OCI-M2 (cell line): ENCODE data around the gene DNMBP.
A peak's percentile ranks its signal among the peaks of the same experiment; 100 is the strongest.
"Not testable (repeated sequence)": the region's sequence is repeated elsewhere in the genome, so short reads cannot be mapped to it uniquely, and the experiment has no call there.

Experiments
- DNase-seq: peaks from one replicate; lab custom pipeline; 2025; ENCODE audit not compliant: unreplicated experiment; lab: John Stamatoyannopoulos, UW

Gene DNMBP

DNA sequence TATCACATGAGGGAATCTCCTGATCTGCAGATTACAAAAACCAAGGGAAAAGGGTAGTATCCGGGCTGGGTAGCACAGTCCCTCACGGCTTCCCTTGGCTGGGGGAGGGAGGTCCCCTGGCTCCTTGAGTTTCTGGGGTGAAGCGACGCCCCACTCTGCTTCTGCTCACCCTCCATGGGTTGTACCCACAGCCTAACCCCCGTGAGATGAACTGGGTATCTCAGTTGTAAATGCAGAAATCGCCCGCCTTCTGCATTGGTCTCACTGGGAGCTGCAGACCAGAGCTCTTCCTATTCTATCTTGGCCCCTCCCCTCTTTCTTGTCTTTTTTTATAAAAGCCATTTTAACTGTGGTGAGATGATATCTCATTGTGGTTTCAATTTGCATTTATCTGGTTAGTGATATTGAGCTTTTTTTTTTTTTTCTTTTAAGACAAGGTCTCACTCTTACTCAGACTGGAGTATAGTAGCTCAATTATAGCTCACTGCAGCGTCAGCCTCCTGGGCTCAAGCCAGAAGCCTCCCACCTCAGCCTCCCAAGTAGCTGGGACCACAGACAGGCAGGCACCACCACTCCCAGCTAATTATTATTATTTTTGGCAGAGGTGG is 139.5 kb downstream of the DNMBP start:
- no peak for DNase-seq

DNA sequence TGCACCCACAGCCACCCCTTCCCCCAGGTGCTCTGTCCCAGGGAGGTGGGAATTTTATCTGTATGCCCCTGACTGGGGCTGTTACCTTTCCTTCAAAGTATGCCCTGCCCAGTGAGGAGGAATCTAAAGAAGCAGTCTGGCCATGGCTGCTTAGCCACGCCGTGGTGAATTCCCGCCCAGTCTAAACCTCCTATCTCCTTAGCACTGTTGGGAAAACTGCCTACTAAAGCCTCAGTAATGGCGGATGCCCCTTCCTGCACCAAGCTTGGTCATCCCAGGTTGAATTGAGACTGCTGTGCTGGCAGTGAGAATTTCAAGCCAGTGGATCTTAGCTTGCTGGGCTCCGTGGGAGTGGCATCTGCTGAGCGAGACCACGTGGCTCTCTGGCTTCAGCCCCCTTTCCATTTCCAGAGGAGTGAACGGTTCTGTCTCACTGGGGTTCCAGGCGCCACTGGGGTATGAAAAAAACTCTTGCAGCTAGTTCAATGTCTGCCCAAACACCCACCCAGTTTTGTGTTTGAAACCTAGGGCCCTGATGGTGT is 140.1 kb downstream of the DNMBP start:
- no peak for DNase-seq

DNA sequence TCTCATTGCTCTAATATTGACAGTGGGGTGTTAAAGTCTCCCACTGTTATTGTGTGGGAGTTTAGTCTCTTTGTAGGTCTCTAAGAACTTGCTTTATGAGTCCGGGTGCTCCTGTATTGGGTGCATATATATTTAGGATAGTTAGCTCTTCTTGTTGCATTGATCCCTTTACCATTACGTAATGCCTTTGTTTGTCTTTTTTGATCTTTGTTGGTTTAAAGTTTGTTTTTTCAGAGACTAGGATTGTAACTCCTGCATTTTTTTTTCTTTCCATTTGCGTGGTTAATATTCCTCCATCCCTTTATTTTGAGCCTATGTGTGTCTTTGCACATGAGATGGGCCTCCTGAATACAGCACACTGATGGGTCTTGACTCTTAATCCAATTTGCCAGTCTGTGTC is 142.5 kb downstream of the DNMBP start:
- not testable (repeated sequence) for DNase-seq

DNA sequence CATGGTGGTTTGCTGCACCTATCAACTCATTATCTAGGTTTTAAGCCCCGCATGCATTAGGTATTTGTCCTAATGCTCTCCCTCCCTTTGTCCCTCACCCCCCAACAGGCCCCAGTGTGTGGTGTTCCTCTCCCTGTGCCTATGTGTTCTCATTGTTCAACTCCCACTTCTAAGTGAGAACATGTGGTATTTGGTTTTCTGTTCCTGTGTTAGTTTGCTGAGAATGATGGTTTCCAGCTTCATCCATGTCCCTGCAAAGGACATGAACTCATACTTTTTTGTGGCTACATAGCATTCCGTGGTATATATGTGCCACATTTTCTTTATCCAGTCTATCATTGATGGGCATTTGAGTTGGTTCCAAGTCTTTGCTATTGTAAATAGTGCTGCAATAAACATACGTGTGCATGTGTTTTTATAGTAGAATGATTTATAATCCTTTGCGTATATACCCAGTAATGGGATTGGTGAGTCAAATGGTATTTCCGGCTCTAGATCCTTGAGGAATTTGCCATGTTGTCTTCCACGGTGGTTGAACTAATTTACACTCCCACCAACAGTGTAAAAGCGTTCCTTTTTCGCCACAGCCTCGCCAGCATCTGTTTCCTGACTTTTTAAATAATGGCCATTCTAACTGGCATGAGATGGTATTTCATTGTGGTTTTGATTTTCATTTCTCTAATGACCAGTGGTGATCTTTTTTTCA is 146.1 kb downstream of the DNMBP start:
- DNase-seq: not testable (repeated sequence)

DNA sequence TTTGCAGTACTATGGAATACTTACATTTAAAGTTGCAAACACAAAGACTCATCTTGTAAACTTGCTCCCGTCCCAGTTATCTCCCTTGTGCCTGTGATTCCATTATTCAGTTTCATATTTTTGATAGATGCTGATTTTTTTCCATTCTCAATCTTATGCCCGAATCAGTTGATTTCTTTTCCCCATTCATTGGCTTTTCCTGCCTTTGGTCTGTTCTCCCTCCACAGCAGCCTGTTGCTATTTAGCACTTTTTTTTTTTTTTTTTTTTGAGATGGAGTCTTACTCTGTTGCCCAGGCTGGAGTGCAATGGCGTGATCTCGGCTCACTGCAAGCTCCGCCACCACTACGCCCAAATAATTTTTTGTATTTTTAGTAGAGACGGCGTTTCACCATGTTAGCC is 149.3 kb downstream of the DNMBP start:
- no peak for DNase-seq

DNA sequence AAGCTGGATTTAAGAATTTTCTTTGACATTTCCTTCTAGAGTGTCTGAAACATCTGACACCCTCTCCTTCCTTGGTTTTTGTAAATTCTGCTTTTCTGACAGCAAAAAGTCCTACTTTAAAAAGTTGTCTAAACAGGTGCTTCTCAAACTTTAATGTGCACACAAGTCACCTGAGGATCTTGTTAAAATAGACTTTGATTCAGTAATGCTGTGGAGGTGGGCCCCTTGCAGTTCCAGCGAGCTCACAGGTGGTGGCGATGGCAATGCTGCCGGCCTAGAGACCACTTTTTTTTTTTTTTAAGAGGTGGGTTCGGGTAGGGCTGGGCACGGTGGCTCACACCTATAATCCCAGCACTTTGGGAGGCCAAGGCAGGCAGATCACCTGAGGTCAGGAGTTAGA is 150.2 kb downstream of the DNMBP start:
- DNase-seq: no peak

DNA sequence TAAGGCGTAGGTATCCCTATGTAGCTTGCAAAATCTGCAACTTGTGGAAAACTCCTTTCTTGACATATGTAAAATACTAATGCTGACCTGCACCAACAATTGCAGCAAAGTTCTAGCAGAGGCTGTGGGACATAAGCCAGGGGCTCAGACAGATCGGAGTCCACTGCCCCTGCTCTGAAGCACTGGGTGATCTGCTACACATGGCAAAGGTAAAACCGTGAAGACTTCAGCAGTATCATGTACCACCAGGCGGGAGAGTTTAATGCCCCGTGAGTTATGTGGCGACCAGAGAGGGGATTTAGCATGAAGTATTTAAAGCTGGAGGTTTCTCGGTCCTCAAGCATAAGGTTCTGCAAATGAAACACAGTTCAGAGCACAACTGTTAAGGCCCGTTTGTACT is 150.9 kb downstream of the DNMBP start:
- no peak for DNase-seq

DNA sequence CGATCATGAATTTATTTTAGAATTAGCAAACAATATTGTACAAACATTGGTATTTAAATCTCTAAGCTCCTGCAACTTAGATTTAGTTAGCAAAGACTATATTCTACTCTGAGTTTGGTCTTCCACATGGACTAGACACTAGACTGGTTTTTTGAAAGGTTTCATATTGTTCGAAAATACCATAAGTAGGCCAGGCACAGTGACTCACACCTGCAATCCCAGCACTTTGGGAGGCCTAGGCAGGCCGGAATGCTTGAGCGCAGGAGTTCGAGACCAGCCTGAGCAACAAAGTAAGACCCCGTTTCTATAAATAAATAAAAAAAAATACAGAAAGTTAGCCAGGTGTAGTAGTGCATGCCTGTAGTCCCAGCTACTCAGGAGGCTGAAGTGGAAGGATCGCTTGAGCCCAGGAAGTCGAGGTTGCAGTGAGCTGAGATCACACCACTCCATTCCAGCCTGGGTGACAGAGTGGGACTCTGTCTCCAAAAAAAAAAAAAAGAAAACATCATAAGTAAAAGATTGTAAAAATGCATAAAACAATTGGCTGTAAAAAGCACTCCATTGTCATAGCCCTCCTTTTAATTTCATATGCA is 154.2 kb downstream of the DNMBP start:
- DNase-seq: no peak

DNA sequence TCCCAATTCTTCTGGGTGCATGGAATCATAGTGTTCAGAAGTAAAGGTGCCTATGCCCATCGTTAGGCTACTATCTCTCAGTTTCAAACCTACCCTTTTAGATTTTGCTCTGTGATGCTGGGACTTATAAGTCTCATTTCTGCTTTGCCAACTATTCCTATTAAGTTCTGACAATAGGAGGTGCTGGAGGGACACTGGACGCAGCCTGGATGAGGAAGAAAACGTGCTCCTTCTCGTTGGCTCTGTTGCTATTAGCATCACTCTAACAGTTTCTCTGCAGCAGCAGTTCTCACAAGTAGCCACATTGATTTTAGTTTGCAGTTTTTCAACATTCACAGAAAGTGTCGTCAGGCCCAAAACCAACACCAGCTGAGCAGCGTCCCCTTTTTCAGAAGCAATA is 154.9 kb downstream of the DNMBP start:
- no peak for DNase-seq

DNA sequence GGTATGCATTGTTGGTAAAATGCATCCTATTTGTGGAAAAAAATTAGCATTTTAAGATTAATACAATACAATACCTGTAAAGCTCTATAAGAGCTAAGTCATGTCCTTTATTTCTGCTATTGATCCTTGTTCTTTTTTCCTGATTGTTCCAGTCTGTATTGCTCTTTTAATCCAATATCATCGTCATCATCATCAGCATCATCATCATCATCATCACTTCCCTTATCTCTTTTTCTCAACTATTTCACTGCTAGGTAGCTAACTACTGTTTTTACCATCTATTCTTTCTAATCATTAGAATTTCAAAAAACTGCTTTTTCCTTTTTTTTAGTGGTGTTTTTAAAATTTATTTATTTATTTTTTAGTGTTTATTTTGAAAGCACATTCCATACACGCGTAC is 156.1 kb downstream of the DNMBP start:
- no peak for DNase-seq

DNA sequence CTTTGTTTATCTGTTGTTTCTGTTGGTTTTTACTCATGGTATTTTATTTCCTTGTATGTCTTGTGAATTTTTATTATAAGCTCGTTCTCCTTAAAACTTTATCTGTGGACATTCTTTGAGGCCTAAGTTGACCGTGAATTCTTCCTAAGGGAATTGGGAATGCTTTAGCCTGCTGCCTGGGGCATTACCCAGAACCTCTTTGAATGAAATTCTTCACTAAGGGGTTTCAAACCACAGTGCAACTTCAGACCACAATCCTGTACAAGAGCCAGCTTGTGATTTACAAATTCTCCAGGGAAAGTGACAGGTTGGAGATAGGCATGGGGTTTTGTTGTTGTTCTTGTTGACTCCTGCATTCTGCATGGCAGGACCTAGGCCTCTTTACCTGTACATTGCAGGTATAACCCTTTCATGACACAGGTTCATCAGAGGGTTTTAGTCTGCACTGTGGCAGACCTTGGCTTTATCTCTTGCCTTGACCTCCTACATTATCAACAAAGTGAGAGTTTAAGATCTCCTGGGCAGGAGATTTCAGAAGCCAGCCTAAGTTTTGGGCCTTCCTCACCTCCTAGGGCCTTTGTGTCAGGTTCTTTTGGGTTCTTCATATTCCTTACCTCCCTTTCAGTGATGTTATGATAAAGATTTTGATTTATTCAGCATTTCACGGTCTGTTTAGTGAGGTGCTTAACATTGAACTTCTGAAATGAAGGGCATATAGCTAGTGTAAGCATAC is 157.1 kb downstream of the DNMBP start:
- DNase-seq: no peak

DNA sequence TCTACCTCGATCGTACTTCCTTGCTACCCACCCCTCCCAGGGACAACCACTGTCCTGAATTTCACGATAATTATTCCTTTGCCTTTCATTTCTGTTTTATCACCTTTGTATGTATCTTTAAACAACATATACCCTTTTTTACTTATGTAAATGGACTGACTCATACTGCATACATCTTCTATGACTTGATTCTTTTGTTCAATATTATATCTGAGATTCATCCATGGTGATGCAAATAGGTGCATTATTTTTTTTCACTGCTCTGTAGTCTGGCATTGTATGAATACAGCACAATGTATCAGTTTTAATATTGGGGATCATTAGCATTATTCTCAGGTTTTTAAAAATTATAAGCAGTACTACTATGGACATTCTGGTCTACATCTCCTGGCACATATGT is 157.9 kb downstream of the DNMBP start:
- DNase-seq: no peak

DNA sequence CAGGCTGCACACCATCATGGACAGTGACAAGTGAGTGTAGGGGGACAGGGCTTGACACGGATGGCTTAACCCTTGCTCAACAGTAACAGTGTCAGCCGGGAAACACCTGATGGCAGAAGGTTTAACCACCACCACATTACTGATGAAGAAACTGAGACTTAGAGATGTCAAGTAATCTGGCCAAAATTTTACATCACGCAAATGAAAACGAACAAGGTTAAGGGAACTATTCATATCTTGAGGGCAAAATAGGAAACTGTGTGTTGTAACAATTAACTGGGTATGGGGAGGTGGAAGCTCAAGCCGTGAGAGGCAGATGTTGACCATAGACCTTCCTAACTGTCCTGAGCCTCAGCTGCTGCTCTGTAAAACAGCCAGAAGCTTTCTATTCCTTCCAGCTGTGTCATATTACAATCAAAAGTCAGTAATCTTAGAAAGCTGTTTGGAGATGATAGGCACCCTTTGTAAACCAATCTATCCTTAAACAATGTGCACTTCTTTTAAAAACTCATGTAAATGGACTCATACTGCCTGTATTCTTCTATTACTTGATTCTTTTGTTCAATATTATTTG is 158.9 kb downstream of the DNMBP start:
- no peak for DNase-seq

DNA sequence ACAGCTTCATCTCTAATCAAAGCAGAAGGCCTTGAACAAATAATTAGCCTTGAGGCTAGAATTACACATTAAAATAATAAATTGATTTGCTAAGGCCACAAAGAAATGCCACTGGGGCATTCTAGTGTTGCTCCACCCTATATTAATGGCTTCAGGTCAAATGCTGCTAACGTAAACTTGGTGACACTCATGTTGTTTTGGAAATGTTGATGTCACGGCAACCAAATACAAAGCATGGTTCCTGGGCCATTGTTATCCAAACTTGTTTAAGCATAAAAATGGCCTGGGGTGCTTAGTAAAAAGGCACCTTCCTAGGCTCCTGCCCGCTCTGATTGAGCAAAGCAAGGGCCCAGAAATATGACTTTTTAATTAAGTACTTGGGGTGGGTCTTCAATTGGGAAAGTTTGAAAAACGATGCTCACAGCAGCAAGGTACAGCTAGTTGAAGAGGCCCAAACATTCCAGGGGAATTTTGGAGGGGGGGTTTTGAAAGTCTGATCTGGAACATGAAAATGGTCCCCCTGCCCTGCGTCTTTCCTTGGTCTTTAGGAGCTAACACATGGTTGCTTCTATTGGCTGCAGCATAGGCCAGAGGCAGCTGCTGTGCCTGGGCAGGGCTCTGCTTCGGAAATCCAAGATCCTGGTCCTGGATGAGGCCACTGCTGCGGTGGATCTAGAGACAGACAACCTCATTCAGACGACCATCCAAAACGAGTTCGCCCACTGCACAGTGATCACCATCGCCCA is 159.6 kb downstream of the DNMBP start:
- DNase-seq: no peak

DNA sequence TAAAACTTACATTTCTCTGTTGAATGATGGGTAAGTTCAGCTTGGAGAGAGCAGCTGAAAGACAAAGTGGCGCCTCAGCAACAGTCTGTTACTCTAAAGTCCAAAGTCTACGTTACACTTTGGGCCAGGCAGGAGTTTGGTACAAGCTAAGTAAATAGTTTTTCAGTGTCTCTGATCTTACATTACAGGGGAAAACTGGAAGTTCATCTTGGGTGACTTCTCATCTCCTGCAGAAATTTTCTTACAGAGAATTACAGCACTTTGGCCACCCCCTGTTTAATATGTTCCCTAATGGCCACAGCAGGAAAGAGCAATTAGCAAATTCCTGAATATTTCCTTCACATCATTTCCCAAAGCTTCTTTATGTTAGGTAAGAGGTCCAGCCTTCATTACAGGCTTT is 160.2 kb downstream of the DNMBP start:
- DNase-seq: no peak

DNA sequence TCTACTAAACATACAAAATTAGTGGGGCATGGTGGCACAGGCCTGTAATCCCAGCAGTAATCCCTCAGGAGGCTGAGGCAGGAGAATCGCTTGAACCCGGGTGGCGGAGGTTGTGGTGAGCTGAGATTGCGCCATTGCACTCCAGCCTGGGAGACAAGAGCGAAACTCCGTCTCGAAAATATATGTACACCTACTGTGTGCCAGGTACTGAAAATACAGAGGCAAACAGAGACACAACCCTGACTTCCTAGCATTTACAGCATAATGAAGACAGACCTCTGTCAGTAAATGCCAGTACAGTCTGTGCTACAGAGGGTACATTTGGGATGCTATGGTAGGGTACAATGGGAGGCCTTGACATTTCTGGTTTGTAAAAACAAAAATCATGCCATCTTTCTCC is 160.7 kb downstream of the DNMBP start:
- DNase-seq: no peak

DNA sequence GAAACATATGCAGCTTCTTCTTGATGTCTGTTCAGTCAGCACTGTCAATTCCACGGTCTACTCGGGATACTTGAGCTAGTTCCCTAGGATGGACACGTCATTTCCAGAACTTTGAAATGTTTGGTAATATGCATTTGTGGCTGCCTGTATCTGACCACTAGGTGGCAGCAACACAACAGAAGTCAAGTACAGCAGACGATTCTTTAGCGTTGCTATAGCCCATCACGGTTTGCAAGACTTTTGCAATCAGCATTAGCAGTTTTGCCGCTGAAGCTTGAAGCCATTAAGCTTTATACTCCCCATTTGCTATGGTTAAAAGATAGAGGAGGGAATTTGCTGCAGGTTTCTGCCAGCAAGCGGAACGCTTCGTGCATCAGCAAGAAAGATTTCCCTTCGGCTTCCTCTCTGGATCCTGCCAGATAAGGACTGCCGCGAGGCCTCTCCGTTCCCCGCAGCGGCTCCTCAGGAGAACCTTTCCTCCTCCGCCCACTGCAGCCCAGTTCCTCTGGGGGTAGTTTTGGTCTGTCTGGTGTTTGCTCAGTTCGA is 163.8 kb downstream of the DNMBP start:
- peak; percentile 62 for DNase-seq

DNA sequence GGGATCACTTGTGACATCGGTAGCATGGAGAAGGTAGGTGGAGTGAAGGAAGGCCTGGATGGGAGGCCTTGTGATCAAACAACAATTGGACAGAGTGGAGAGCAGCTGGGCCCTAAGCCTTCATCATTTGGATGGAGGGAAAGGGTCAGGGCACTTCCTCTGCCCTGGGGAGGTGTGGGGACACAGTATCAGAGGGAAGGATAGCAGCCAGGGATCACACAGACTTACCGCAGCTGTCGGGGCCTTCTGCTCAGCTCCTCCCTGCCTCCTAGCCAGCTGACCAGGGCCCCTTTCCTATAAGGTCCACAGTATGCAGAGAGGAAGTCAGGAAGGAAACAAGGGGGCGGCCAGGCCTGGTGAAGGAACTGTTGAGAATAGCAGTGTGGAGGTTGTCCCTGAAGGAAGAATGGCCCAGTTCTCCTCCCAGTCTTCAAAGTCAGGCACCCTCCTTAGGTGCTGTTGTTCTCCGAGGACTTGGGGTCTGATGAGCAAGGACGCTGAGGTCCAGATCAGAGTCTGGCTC is 165.3 kb downstream of the DNMBP start:
- DNase-seq: no peak

DNA sequence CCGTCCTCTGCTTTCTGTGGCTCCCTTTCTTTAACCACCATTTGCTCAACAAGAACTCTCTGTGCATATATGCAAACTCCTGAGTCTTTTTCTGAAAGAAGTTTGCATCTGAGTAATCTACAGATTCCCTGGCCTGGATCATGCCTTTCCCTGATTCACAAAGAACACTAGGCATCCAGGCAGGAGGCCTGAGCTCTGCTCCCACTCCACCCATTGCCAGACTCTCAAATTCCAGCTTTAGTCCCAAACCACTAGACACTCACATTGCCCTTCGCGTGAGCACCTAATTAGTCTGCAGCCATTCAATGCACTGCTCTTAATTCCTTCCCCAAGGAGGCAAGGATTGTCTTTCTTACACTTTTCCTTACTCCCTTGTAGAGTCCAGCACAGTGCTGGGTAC is 166.4 kb downstream of the DNMBP start:
- no peak for DNase-seq

DNA sequence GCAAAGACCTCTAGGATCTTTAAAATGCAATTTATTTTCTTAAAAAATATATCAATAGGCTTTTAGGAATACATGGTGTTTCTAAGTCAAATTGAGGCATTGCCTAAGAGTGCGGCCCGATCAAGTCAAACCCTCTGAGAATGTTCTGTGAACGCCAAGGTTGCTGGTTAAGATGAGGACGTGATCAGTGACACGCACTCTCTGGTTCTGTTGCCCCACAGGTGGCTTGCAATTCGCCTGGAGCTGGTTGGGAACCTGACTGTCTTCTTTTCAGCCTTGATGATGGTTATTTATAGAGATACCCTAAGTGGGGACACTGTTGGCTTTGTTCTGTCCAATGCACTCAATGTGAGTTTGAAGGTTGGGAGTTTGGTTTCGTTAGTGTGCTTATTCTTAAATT is 168.0 kb downstream of the DNMBP start:
- no peak for DNase-seq
